ENCODE measurements around the gene CACNG3.
"Not testable (repeated sequence)": the region's sequence is repeated elsewhere in the genome, so short reads cannot be mapped to it uniquely, and the experiment has no call there.

The CACNG3 gene

GRCh38 chr16:24281466-24281865, 25.3 kb downstream of the CACNG3 start:
- no peak for DNase-seq

GRCh38 chr16:24282141-24282540, 26.0 kb downstream of the CACNG3 start:
- no peak for DNase-seq

- DNase-seq, result no peak
Observed at GRCh38 chr16:24286741-24287405, 30.7 kb downstream of the CACNG3 start.

- no peak for DNase-seq
Observed at GRCh38 chr16:24288516-24288915, 32.4 kb downstream of the CACNG3 start.

GRCh38 chr16:24289166-24289700, 33.1 kb downstream of the CACNG3 start:
- DNase-seq, result no peak

GRCh38 chr16:24291932-24292331, 35.8 kb downstream of the CACNG3 start:
- DNase-seq, result no peak

- no peak for DNase-seq
Observed at GRCh38 chr16:24294131-24294530, 38.0 kb downstream of the CACNG3 start.

- no peak for DNase-seq
Observed at GRCh38 chr16:24297375-24297774, 41.2 kb downstream of the CACNG3 start.

- no peak for DNase-seq
Observed at GRCh38 chr16:24298548-24299167, 42.5 kb downstream of the CACNG3 start.

- not testable (repeated sequence) for DNase-seq
Observed at GRCh38 chr16:24300750-24301149, 44.6 kb downstream of the CACNG3 start.

- no peak for DNase-seq
Observed at GRCh38 chr16:24302636-24303035, 46.5 kb downstream of the CACNG3 start.

GRCh38 chr16:24308200-24308599, 52.1 kb downstream of the CACNG3 start:
- no peak for DNase-seq

GRCh38 chr16:24309258-24310142, 53.4 kb downstream of the CACNG3 start:
- DNase-seq, result no peak

GRCh38 chr16:24315343-24315742, 59.2 kb downstream of the CACNG3 start:
- DNase-seq, result no peak

- no peak for DNase-seq
Observed at GRCh38 chr16:24318680-24319079, 62.5 kb downstream of the CACNG3 start.

GRCh38 chr16:24319126-24319814, 63.1 kb downstream of the CACNG3 start:
- DNase-seq, result no peak

- DNase-seq, result no peak
Observed at GRCh38 chr16:24322106-24322505, 66.0 kb downstream of the CACNG3 start.

- DNase-seq, result no peak
Observed at GRCh38 chr16:24324421-24324820, 68.3 kb downstream of the CACNG3 start.

GRCh38 chr16:24328835-24329452, 72.8 kb downstream of the CACNG3 start:
- no peak for DNase-seq

- DNase-seq, result no peak
Observed at GRCh38 chr16:24332178-24332577, 76.0 kb downstream of the CACNG3 start.

GRCh38 chr16:24332582-24333090, 76.5 kb downstream of the CACNG3 start:
- no peak for DNase-seq

GRCh38 chr16:24336491-24336890, 80.4 kb downstream of the CACNG3 start:
- DNase-seq, result no peak
